Measurements from ENCODE around the gene C22orf39.

Gene C22orf39

DNA sequence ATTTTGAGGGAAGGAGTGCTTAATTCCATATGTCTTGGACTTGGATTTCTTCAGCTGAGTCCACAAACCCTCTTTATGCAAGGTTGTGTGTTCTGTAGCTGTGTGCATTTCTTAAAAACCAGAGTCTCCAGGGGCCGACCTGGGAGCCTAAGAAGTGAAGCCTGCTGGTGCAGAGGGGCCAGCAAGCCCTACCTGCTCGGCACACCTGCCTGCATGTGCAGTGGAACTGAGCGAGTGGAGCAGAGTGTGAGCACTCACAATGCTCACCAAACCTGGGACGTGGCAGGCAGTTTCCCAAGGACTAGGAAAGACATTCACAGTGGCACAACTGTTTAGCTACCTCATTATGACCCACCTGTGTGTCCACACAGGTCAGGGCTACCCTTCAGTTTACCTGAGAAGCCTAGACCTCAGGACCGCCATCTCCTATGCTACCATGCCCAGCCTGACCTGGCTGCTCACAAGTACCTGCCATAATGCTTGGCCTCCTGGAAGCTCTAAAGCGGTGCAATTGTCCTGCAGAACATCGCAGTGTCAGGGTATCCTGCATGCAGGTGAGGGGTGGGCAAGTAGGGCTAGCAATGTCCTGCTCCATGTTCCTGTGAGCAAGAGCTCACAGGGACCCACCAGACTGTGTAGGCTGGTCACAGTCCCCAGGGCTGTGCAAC, 3.8 kb downstream of the C22orf39 start:
- Histone ChIP-seq H3K79me2 (ENCODE audit: control insufficient read depth, low read length) (peaks cover 92% of the 10 kb centered on the region), H4K20me1 (ENCODE audit: control insufficient read depth, insufficient read depth, low read depth, low read length) (0 out of 2 replicates have a peak, but pooled peaks cover 12% of the 10 kb centered on the region), H3K4me1 (ENCODE audit: control insufficient read depth, low read length) (peaks cover 14% of the 10 kb centered on the region), H3K9me3 (ENCODE audit: control insufficient read depth, insufficient read depth, low read length) (no peaks in the 10 kb centered on the region), H3K9me2 (replicated peaks; ENCODE audit: control insufficient read depth, low read length) (no peaks in the 10 kb centered on the region), H3K36me3 (ENCODE audit: control insufficient read depth, low read length) (peaks cover 51% of the 10 kb centered on the region), H3K27ac (ENCODE audit: low read depth, low read length) (no peak overlapping the region), H3F3A (ENCODE audit: control insufficient read depth, insufficient read depth) (0 out of 2 replicates have a peak, but pooled peaks cover 2% of the 10 kb centered on the region), H3K27me3 (ENCODE audit: control insufficient read depth, low read length) (no peaks in the 10 kb centered on the region), H3K4me2 (ENCODE audit: low read length) (no peak overlapping the region), H3K4me3 (ENCODE audit: low read length) (no peak overlapping the region)
- TF ChIP-seq, protein P1, sequence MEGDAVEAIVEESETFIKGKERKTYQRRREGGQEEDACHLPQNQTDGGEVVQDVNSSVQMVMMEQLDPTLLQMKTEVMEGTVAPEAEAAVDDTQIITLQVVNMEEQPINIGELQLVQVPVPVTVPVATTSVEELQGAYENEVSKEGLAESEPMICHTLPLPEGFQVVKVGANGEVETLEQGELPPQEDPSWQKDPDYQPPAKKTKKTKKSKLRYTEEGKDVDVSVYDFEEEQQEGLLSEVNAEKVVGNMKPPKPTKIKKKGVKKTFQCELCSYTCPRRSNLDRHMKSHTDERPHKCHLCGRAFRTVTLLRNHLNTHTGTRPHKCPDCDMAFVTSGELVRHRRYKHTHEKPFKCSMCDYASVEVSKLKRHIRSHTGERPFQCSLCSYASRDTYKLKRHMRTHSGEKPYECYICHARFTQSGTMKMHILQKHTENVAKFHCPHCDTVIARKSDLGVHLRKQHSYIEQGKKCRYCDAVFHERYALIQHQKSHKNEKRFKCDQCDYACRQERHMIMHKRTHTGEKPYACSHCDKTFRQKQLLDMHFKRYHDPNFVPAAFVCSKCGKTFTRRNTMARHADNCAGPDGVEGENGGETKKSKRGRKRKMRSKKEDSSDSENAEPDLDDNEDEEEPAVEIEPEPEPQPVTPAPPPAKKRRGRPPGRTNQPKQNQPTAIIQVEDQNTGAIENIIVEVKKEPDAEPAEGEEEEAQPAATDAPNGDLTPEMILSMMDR (IDR thresholded peaks at IDR 0.05; ENCODE audit: low read depth, low read length, poor library complexity, severe bottlenecking): no peak
- no peak for TF ChIP-seq EZH2phosphoT487 (IDR thresholded peaks at IDR 0.05; ENCODE audit: borderline replicate concordance, low read length)

GRCh38 chr22:19442166-19442565, 5.3 kb downstream of the C22orf39 start:
- no peak for TF ChIP-seq EZH2phosphoT487 (IDR thresholded peaks at IDR 0.05; ENCODE audit: borderline replicate concordance, low read length)
- TF ChIP-seq, protein P1 (IDR thresholded peaks at IDR 0.05; ENCODE audit: low read depth, low read length, poor library complexity, severe bottlenecking): no peak
- peaks cover 59% of the 10 kb centered on the region for H3K36me3 ChIP-seq (ENCODE audit: control insufficient read depth, low read length)
- no peak overlapping the region for H3K27ac ChIP-seq (ENCODE audit: low read depth, low read length)

GRCh38 chr22:19440411-19441195, 6.9 kb downstream of the C22orf39 start:
- H3K79me2 ChIP-seq (ENCODE audit: control insufficient read depth, low read length): peaks cover 67% of the 10 kb centered on the region
- no peaks in the 10 kb centered on the region for H3K9me2 ChIP-seq (replicated peaks; ENCODE audit: control insufficient read depth, low read length)
- H4K20me1 ChIP-seq (ENCODE audit: control insufficient read depth, insufficient read depth, low read depth, low read length): 0 out of 2 replicates have a peak, but pooled peaks cover 6% of the 10 kb centered on the region
- no peak overlapping the region for H3K27ac ChIP-seq (ENCODE audit: low read depth, low read length)
- H3K4me3 ChIP-seq (ENCODE audit: low read length): no peak overlapping the region
- peaks cover 63% of the 10 kb centered on the region for H3K36me3 ChIP-seq (ENCODE audit: control insufficient read depth, low read length)
- TF ChIP-seq, protein P1 (IDR thresholded peaks at IDR 0.05; ENCODE audit: low read depth, low read length, poor library complexity, severe bottlenecking): no peak
- no peak for TF ChIP-seq EZH2phosphoT487 (IDR thresholded peaks at IDR 0.05; ENCODE audit: borderline replicate concordance, low read length)
- H3K4me2 ChIP-seq (ENCODE audit: low read length): no peak overlapping the region
- H3F3A ChIP-seq (ENCODE audit: control insufficient read depth, insufficient read depth): peaks cover 2% of the 10 kb centered on the region; the same call in 1 of the 2 replicates
- H3K27me3 ChIP-seq (ENCODE audit: control insufficient read depth, low read length): no peaks in the 10 kb centered on the region
- no peaks in the 10 kb centered on the region for H3K9me3 ChIP-seq (ENCODE audit: control insufficient read depth, insufficient read depth, low read length)
- peaks cover under 1% of the 10 kb centered on the region; the same call in 1 of the 2 replicates for H3K4me1 ChIP-seq (ENCODE audit: control insufficient read depth, low read length)

More at GRCh38 chr22:19442166-19442565, 5.3 kb downstream of the C22orf39 start:
- Histone ChIP-seq H3K4me1 (ENCODE audit: control insufficient read depth, low read length) (peaks cover 7% of the 10 kb centered on the region), H4K20me1 (ENCODE audit: control insufficient read depth, insufficient read depth, low read depth, low read length) (0 out of 2 replicates have a peak, but pooled peaks cover 12% of the 10 kb centered on the region), H3K9me3 (ENCODE audit: control insufficient read depth, insufficient read depth, low read length) (no peaks in the 10 kb centered on the region), H3K4me3 (ENCODE audit: low read length) (no peak overlapping the region), H3K9me2 (replicated peaks; ENCODE audit: control insufficient read depth, low read length) (no peaks in the 10 kb centered on the region), H3K4me2 (ENCODE audit: low read length) (no peak overlapping the region), H3K79me2 (ENCODE audit: control insufficient read depth, low read length) (peaks cover 79% of the 10 kb centered on the region), H3K27me3 (ENCODE audit: control insufficient read depth, low read length) (no peaks in the 10 kb centered on the region), H3F3A (ENCODE audit: control insufficient read depth, insufficient read depth) (no peaks in the 10 kb centered on the region; the same call in 1 of the 2 replicates)
